Measurements from ENCODE around the gene ZDHHC7. TPM values are rescaled to one million over a fixed set of nuclear protein-coding genes. Genes with fewer than 3 reads are reported as not detected.
A peak's percentile ranks its signal among the peaks of the same experiment; 100 is the strongest.

ZDHHC7 gene
- total and polyA plus RNA-seq, 2 of the 8 experiments (the other 6 are each of a cell fraction or from before 2014, with no cell fraction given) = 40.5 to 56.3 TPM

GRCh38 chr16:85026703-85027102 lies 15.4 kb upstream of the ZDHHC7 start:
- ChIA-PET CTCF (ENCODE audit: partially characterized antibody) (interaction anchor here (1.0 to 4.6 kb wide), 11 partner anchors 9 to 101 kb away, joined by 3 to 26 read pairs (median 4); partner anchors contain the start of gene ZDHHC7), POLR2A (ENCODE audit: partially characterized antibody) (interaction anchor here (2.6 kb wide), 1 partner anchor 15 kb away, joined by 12 read pairs; the partner anchor contains the start of gene ZDHHC7)
- 80% methylated on average over 4 of the region's 4 CpGs; no CpG with 5 or more reads in 1 of the 2 experiments for WGBS, 2 experiments (ENCODE audit: extremely low coverage in 1 of 2, insufficient coverage in 1 of 2, insufficient read length in 1 of 2, insufficient replicate concordance in 2 of 2, low coverage in 1 of 2, low lambda C conversion rate in 2 of 2, missing lambda C conversion rate in 1 of 2)
- TF ChIP-seq TEAD4 (IDR thresholded peaks at IDR 0.05; ENCODE audit: low read depth, low read length) = no peak
- no peak for TF ChIP-seq GTF2F1 (IDR thresholded peaks at IDR 0.05; ENCODE audit: borderline replicate concordance, low read depth, low read length)
- TF ChIP-seq KDM5A (IDR thresholded peaks at IDR 0.05; ENCODE audit: low read length) = no peak
- TF ChIP-seq TAF7 (optimal IDR thresholded peaks at IDR 0.05; ENCODE audit: borderline replicate concordance, low read depth, low read length) = no peak
- no peak for TF ChIP-seq RXRA (IDR thresholded peaks at IDR 0.05; ENCODE audit: insufficient read depth, low read depth, low read length)
- TF ChIP-seq ASH2L (IDR thresholded peaks at IDR 0.05; ENCODE audit: low read length) = no peak
- TF ChIP-seq GABPA (IDR thresholded peaks at IDR 0.05; ENCODE audit: borderline replicate concordance, insufficient read depth, low read length) = no peak
- TF ChIP-seq POLR2A (IDR thresholded peaks at IDR 0.05; ENCODE audit: control extremely low read depth in 1 of 2, low read depth in 2 of 2, low read length in 2 of 2) = no peak
- no peak for TF ChIP-seq RAD21 (IDR thresholded peaks at IDR 0.05 in 1 of 2, conservative IDR thresholded peaks at IDR 0.05 in 1 of 2; ENCODE audit: low read depth in 2 of 2, low read length in 2 of 2)
- TF ChIP-seq FOSL1 (IDR thresholded peaks at IDR 0.05; ENCODE audit: insufficient read depth, low read depth, low read length) = no peak
- no peak for TF ChIP-seq EGR1 (IDR thresholded peaks at IDR 0.05; ENCODE audit: borderline replicate concordance, low read depth, low read length)
- TF ChIP-seq TAF1 (IDR thresholded peaks at IDR 0.05; ENCODE audit: low read depth, low read length) = no peak
- TF ChIP-seq POLR2AphosphoS5 (IDR thresholded peaks at IDR 0.05; ENCODE audit: low read depth, low read length) = no peak
- no peak for TF ChIP-seq TBP (IDR thresholded peaks at IDR 0.05; ENCODE audit: low read depth, low read length)
- TF ChIP-seq NRF1 (IDR thresholded peaks at IDR 0.05; ENCODE audit: low read depth, low read length) = no peak

More at GRCh38 chr16:85026703-85027102, 15.4 kb upstream of the ZDHHC7 start:
- H4K5ac ChIP-seq (ENCODE audit: insufficient read length, low read depth, low read length) = no peak overlapping the region
- no peak overlapping the region for H3K23ac ChIP-seq (ENCODE audit: insufficient read length)
- H3K36me3 ChIP-seq (ENCODE audit: control insufficient read depth in 2 of 4, insufficient read depth in 4 of 4, low read length in 3 of 4) = no peaks in the 10 kb centered on the region
- no peak overlapping the region for H2BK120ac ChIP-seq (replicated peaks; ENCODE audit: low read depth, low read length)
- H3K79me2 ChIP-seq (ENCODE audit: control insufficient read depth in 1 of 2, insufficient read depth in 2 of 2, low read length in 2 of 2) = no peaks in the 10 kb centered on the region
- no peaks in the 10 kb centered on the region for H4K20me1 ChIP-seq (replicated peaks in 1 of 2; ENCODE audit: control insufficient read depth in 1 of 2, insufficient read depth in 2 of 2, low read length in 2 of 2)
- H3K27ac ChIP-seq (ENCODE audit: low read depth, low read length) = no peak overlapping the region
- no peak overlapping the region for H3K14ac ChIP-seq (ENCODE audit: insufficient read length)
- H2AK5ac ChIP-seq (ENCODE audit: low read depth, low read length) = no peak overlapping the region
- H3K79me1 ChIP-seq (ENCODE audit: low read depth, low read length) = no peaks in the 10 kb centered on the region; the same call in 1 of the 2 replicates
- FAIRE-seq (no peak), DNase-seq (ENCODE audit: low read depth in 1 of 2, low spot score in 2 of 2) (no peak)
- H2BK12ac ChIP-seq (ENCODE audit: low read depth, low read length) = no peak overlapping the region
- peaks cover 5% of the 10 kb centered on the region for H3K23me2 ChIP-seq (ENCODE audit: low read depth, low read length)
- no peak overlapping the region for H3K18ac ChIP-seq (ENCODE audit: extremely low read depth, low read length)
- no peak overlapping the region for H3K9ac ChIP-seq (replicated peaks in 1 of 4; ENCODE audit: extremely low read depth in 1 of 4, low read depth in 3 of 4, low read length in 3 of 4)
- H2BK5ac ChIP-seq (ENCODE audit: low read depth, low read length) = no peak overlapping the region
- no peak overlapping the region for H3K56ac ChIP-seq (replicated peaks; ENCODE audit: insufficient read length, low read depth, low read length)
- no peak overlapping the region for H2AFZ ChIP-seq (ENCODE audit: low read length)
- H4K91ac ChIP-seq (replicated peaks; ENCODE audit: insufficient read length, low read length) = no peak overlapping the region
- H3K4me1 ChIP-seq (replicated peaks in 1 of 4; ENCODE audit: control insufficient read depth in 3 of 4, insufficient read depth in 4 of 4, low read length in 3 of 4) = peaks cover 3 to 7% (median 3%) of the 10 kb centered on the region in 4 experiments; a peak in 5 of 7 replicates
- no peak overlapping the region for H2BK15ac ChIP-seq (ENCODE audit: low read length)
- H3K4me2 ChIP-seq (ENCODE audit: insufficient read depth in 1 of 2, low read depth in 2 of 2, low read length in 2 of 2) = peak overlapping the region; percentile 73 to 85; a peak in 2 of 4 replicates
- no peak overlapping the region for H4K8ac ChIP-seq (ENCODE audit: extremely low read depth, insufficient read depth, low read length)
- H3K9me3 ChIP-seq (ENCODE audit: insufficient read depth in 2 of 2, low read depth in 1 of 2, low read length in 1 of 2) = no peaks in the 10 kb centered on the region
- H3K27me3 ChIP-seq (replicated peaks in 1 of 4; ENCODE audit: control insufficient read depth in 3 of 4, extremely low read depth in 1 of 4, insufficient read depth in 3 of 4, low read length in 3 of 4) = peaks cover 0 to 14% (median 7%) of the 10 kb centered on the region in 4 experiments; a peak in 4 of 7 replicates
- H3K4ac ChIP-seq (replicated peaks; ENCODE audit: insufficient read length, low read depth, low read length) = no peak overlapping the region
- H2BK20ac ChIP-seq (ENCODE audit: low read length) = no peak overlapping the region
- H3K4me3 ChIP-seq (ENCODE audit: extremely low read depth in 1 of 4, insufficient read depth in 2 of 4, low read depth in 3 of 4, low read length in 4 of 4) = peak overlapping the region in 2 of 4 experiments; percentile 82 to 92; a peak in 3 of 8 replicates

Measured in H1 (cell line).